ENCODE results near the gene CREB5.

DNA sequence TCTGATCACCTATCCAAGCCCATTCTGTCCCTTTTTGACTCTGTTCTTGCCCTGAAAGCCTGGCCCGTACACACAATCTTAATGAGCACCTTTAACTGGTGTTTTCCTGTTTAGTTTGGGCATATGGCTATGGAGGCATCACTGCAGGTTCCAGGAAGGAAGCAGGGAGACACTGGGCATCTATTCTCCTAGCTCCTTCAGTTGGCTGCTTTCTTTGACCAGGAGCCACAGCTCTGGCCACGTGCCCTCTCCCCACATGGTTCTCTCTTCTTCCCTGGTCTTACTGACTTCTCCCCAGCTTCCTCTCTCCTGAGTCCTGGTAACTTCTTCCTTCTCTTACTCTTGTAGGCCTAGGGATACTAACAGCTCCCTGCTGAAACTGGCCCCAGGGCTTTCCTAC, 144.4 kb downstream of the CREB5 start:
- TF ChIP-seq, protein P1, sequence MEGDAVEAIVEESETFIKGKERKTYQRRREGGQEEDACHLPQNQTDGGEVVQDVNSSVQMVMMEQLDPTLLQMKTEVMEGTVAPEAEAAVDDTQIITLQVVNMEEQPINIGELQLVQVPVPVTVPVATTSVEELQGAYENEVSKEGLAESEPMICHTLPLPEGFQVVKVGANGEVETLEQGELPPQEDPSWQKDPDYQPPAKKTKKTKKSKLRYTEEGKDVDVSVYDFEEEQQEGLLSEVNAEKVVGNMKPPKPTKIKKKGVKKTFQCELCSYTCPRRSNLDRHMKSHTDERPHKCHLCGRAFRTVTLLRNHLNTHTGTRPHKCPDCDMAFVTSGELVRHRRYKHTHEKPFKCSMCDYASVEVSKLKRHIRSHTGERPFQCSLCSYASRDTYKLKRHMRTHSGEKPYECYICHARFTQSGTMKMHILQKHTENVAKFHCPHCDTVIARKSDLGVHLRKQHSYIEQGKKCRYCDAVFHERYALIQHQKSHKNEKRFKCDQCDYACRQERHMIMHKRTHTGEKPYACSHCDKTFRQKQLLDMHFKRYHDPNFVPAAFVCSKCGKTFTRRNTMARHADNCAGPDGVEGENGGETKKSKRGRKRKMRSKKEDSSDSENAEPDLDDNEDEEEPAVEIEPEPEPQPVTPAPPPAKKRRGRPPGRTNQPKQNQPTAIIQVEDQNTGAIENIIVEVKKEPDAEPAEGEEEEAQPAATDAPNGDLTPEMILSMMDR (IDR thresholded peaks at IDR 0.05), result no peak
- no peak for TF ChIP-seq POLR2A (IDR thresholded peaks at IDR 0.05)
- TF ChIP-seq POLR2AphosphoS5 (IDR thresholded peaks at IDR 0.05), result no peak
- no peak for TF ChIP-seq EP300 (IDR thresholded peaks at IDR 0.05)
